T-helper 1 cell (primary cell): Measurements from ENCODE around the gene ASCC3.
"Not testable (repeated sequence)": the region's sequence is repeated elsewhere in the genome, so short reads cannot be mapped to it uniquely, and the experiment has no call there.

ENCODE experiments used
- DNase-seq, 5 donors: peaks; one replicate each; pipeline ENCODE4 v3.0.0-alpha.2; 2012 to 2020
- total RNA-seq, 4 donors: gene quantifications; one replicate each; lab custom pipeline; 2026; lab: John Stamatoyannopoulos, UW

Gene ASCC3
- 105 to 152 (median 140) reads per million in 4 donors for total RNA-seq

- peak; percentile 70 to 93 (median 84) for DNase-seq
Observed at GRCh38 chr6:100880853-100881706, at the start of gene ASCC3. TSS of gene ASCC3 (minus strand) at chr6:100881329. CDS start at chr6:100867997, 13,332 bp downstream.

- no peak for DNase-seq
Observed at GRCh38 chr6:100925749-100926148, 44.6 kb upstream of the ASCC3 start.

- DNase-seq = no peak
Observed at GRCh38 chr6:100924534-100925227, 43.6 kb upstream of the ASCC3 start.

GRCh38 chr6:100923481-100924165 is 42.5 kb upstream of the ASCC3 start:
- no peak for DNase-seq

- no peak for DNase-seq
Observed at GRCh38 chr6:100920028-100920605, 39.0 kb upstream of the ASCC3 start.

GRCh38 chr6:100918152-100918551 is 37.0 kb upstream of the ASCC3 start:
- DNase-seq = no peak

- DNase-seq = no peak
Observed at GRCh38 chr6:100915876-100916275, 34.7 kb upstream of the ASCC3 start.

GRCh38 chr6:100913400-100914276 is 32.5 kb upstream of the ASCC3 start:
- no peak for DNase-seq

GRCh38 chr6:100906325-100906724 is 25.2 kb upstream of the ASCC3 start:
- no peak for DNase-seq

GRCh38 chr6:100905067-100905466 is 23.9 kb upstream of the ASCC3 start:
- no peak for DNase-seq

- no peak for DNase-seq
Observed at GRCh38 chr6:100904316-100904715, 23.2 kb upstream of the ASCC3 start.

- DNase-seq = no peak
Observed at GRCh38 chr6:100901582-100901981, 20.5 kb upstream of the ASCC3 start.

- DNase-seq = no peak
Observed at GRCh38 chr6:100899202-100899601, 18.1 kb upstream of the ASCC3 start.

- DNase-seq = no peak
Observed at GRCh38 chr6:100897671-100898070, 16.5 kb upstream of the ASCC3 start.

- no peak for DNase-seq
Observed at GRCh38 chr6:100893743-100894142, 12.6 kb upstream of the ASCC3 start.

GRCh38 chr6:100892693-100893092 is 11.6 kb upstream of the ASCC3 start:
- no peak for DNase-seq

GRCh38 chr6:100892116-100892515 is 11.0 kb upstream of the ASCC3 start:
- no peak for DNase-seq

GRCh38 chr6:100891079-100891478 is 9.9 kb upstream of the ASCC3 start:
- no peak for DNase-seq

- not testable (repeated sequence) for DNase-seq
Observed at GRCh38 chr6:100890646-100891045, 9.5 kb upstream of the ASCC3 start.

- DNase-seq = no peak
Observed at GRCh38 chr6:100889351-100889750, 8.2 kb upstream of the ASCC3 start.

GRCh38 chr6:100886076-100886475 is 4.9 kb upstream of the ASCC3 start:
- DNase-seq = no peak

GRCh38 chr6:100883347-100883746 is 2.2 kb upstream of the ASCC3 start:
- no peak for DNase-seq
